Mesothelial cell of epicardium (in vitro differentiated cells): ENCODE measurements around the gene HHIPL1. TPM values are rescaled to one million over a fixed set of nuclear protein-coding genes. Genes with fewer than 3 reads are reported as not detected.
"Not testable (repeated sequence)": the region's sequence is repeated elsewhere in the genome, so short reads cannot be mapped to it uniquely, and the experiment has no call there.

Experiments
- DNase-seq, 2 experiments: peaks; one replicate each; pipeline ENCODE4 v3.0.0; 2021; ENCODE audit warnings: low spot score in 2 of 2; ENCODE audit not compliant: unreplicated experiment in 2 of 2
- H3K27ac Mint-ChIP-seq: 2 replicates; pipeline ENCODE4 v1.8.0; 2021; ENCODE audit warnings: mixed read lengths
- H3K27me3 Mint-ChIP-seq: 2 replicates; pipeline ENCODE4 v1.8.0; 2021; ENCODE audit warnings: low read depth, mixed read lengths
- H3K36me3 Mint-ChIP-seq: 2 replicates; pipeline ENCODE4 v1.8.0; 2021; ENCODE audit warnings: mixed read lengths
- H3K4me1 Mint-ChIP-seq: 2 replicates; pipeline ENCODE4 v1.8.0; 2021; ENCODE audit warnings: mixed read lengths
- H3K4me3 Mint-ChIP-seq: 2 replicates; pipeline ENCODE4 v1.8.0; 2021; ENCODE audit warnings: mild to moderate bottlenecking, moderate library complexity, mixed read lengths
- H3K9me3 Mint-ChIP-seq: 2 replicates; pipeline ENCODE4 v1.8.0; 2021; ENCODE audit warnings: mixed read lengths
- total RNA-seq: library from RNA; stranded (reverse); gene quantifications from 3 replicates; pipeline ENCODE4 v1.2.1, GENCODE V29; 2021
- TF ChIP-seq, protein P1 (sequence below): fragments of 200-600 bp; sonication (generic); IDR thresholded peaks from one replicate; pipeline ENCODE4 v1.5.0; 2021; ENCODE audit warnings: antibody characterized with exemption; ENCODE audit not compliant: unreplicated experiment

HHIPL1 gene
- total RNA-seq, 1 donor from 2014 or later, result 4.4 TPM

- no peaks in the 10 kb centered on the region for H3K36me3 Mint-ChIP-seq
- no peak overlapping the region for H3K27ac Mint-ChIP-seq
- TF ChIP-seq, protein P1, sequence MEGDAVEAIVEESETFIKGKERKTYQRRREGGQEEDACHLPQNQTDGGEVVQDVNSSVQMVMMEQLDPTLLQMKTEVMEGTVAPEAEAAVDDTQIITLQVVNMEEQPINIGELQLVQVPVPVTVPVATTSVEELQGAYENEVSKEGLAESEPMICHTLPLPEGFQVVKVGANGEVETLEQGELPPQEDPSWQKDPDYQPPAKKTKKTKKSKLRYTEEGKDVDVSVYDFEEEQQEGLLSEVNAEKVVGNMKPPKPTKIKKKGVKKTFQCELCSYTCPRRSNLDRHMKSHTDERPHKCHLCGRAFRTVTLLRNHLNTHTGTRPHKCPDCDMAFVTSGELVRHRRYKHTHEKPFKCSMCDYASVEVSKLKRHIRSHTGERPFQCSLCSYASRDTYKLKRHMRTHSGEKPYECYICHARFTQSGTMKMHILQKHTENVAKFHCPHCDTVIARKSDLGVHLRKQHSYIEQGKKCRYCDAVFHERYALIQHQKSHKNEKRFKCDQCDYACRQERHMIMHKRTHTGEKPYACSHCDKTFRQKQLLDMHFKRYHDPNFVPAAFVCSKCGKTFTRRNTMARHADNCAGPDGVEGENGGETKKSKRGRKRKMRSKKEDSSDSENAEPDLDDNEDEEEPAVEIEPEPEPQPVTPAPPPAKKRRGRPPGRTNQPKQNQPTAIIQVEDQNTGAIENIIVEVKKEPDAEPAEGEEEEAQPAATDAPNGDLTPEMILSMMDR, result no peak
- H3K9me3 Mint-ChIP-seq, result no peaks in the 10 kb centered on the region
- H3K4me1 Mint-ChIP-seq, result peaks cover 25% of the 10 kb centered on the region
- H3K4me3 Mint-ChIP-seq, result no peak overlapping the region
- peaks cover 33% of the 10 kb centered on the region for H3K27me3 Mint-ChIP-seq
- DNase-seq, result no peak
Observed at GRCh38 chr14:99659333-99659741, 14.4 kb downstream of the HHIPL1 start.

- no peaks in the 10 kb centered on the region for H3K9me3 Mint-ChIP-seq
- no peak for DNase-seq
- H3K27me3 Mint-ChIP-seq, result peaks cover 33% of the 10 kb centered on the region
- H3K36me3 Mint-ChIP-seq, result no peaks in the 10 kb centered on the region
- peak overlapping the region; percentile 16 for H3K4me3 Mint-ChIP-seq
- no peak overlapping the region for H3K27ac Mint-ChIP-seq
- TF ChIP-seq, protein P1, result no peak
- H3K4me1 Mint-ChIP-seq, result peaks cover 29% of the 10 kb centered on the region
Observed at GRCh38 chr14:99660006-99660566, 15.2 kb downstream of the HHIPL1 start.

DNA sequence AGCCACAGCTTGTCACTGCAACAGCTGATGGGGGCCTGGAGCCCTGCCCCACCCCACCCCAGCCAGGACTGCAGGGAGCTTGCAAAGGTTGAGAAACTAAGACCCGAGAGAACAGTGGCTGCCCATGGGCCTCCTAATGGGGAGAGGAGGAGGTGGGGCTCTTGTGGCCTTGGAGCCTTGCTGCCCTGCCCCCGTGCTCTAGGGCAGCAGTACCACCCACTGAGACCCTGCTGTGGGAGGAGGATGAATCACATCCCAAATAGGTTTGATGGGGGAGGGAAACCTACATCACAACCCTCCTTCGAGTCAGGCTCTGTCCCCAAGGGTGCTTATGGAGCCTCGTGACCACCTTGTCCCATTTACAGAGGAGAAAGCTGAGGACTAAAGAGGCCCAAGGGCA lies 15.9 kb downstream of the HHIPL1 start:
- H3K27me3 Mint-ChIP-seq, result peaks cover 33% of the 10 kb centered on the region
- no peak overlapping the region for H3K27ac Mint-ChIP-seq
- no peaks in the 10 kb centered on the region for H3K9me3 Mint-ChIP-seq
- no peak for DNase-seq
- H3K4me3 Mint-ChIP-seq, result no peak overlapping the region
- TF ChIP-seq, protein P1, result no peak
- peaks cover 29% of the 10 kb centered on the region for H3K4me1 Mint-ChIP-seq
- H3K36me3 Mint-ChIP-seq, result no peaks in the 10 kb centered on the region

GRCh38 chr14:99661206-99661605 lies 16.3 kb downstream of the HHIPL1 start:
- not testable (repeated sequence) for H3K4me3 Mint-ChIP-seq, H3K36me3 Mint-ChIP-seq, H3K27ac Mint-ChIP-seq, H3K9me3 Mint-ChIP-seq, DNase-seq
- Mint-ChIP-seq H3K4me1 (peaks cover 29% of the 10 kb centered on the region), H3K27me3 (peaks cover 33% of the 10 kb centered on the region)

GRCh38 chr14:99662846-99663245 lies 17.9 kb downstream of the HHIPL1 start:
- Mint-ChIP-seq H3K9me3 (no peaks in the 10 kb centered on the region), H3K27me3 (peaks cover 29% of the 10 kb centered on the region), H3K4me3 (no peak overlapping the region), H3K36me3 (no peaks in the 10 kb centered on the region), H3K4me1 (peaks cover 29% of the 10 kb centered on the region), H3K27ac (peak overlapping the region; percentile 94)
- no peak for DNase-seq
- TF ChIP-seq, protein P1, result no peak

GRCh38 chr14:99663386-99664057 lies 18.6 kb downstream of the HHIPL1 start:
- H3K36me3 Mint-ChIP-seq, result no peaks in the 10 kb centered on the region
- H3K27ac Mint-ChIP-seq, result peak overlapping the region; percentile 94
- peaks cover 22% of the 10 kb centered on the region for H3K27me3 Mint-ChIP-seq
- no peak for DNase-seq
- TF ChIP-seq, protein P1, result no peak
- H3K4me3 Mint-ChIP-seq, result no peak overlapping the region
- peaks cover 26% of the 10 kb centered on the region for H3K4me1 Mint-ChIP-seq
- H3K9me3 Mint-ChIP-seq, result no peaks in the 10 kb centered on the region
